Mammary epithelial cell (primary cell): Measurements from ENCODE around the gene SYT12.

Source experiments
- CTCF ChIP-seq, 2 donors: IDR thresholded peaks in 1 of 2; conservative IDR thresholded peaks in 1 of 2; 2 replicates each; pipeline ENCODE4 v1.5.1; 2011 to 2012; ENCODE audit warnings: inconsistent platforms in 2 of 2, low read length in 2 of 2, mild to moderate bottlenecking in 2 of 2, control low read depth in 1 of 2, low read depth in 1 of 2; ENCODE audit not compliant: insufficient read depth in 1 of 2; ENCODE audit errors: extremely low read depth in 1 of 2
- EZH2 ChIP-seq: IDR thresholded peaks from 2 replicates; pipeline ENCODE4 v1.6.1; 2012; ENCODE audit warnings: low read length, inconsistent platforms, borderline replicate concordance

- TF ChIP-seq CTCF (conservative IDR thresholded peaks at IDR 0.05 in 1 of 2, IDR thresholded peaks at IDR 0.05 in 1 of 2; ENCODE audit: extremely low read depth in 1 of 2, insufficient read depth in 1 of 2, low read depth in 1 of 2, low read length in 2 of 2), result no peak
- no peak for TF ChIP-seq EZH2
Measured at GRCh38 chr11:67076202-67076601, 53.3 kb downstream of the SYT12 start.
